Thoracic aorta (tissue), 2 donors: ENCODE measurements around the gene EPHA4. TPM values are rescaled to one million over a fixed set of nuclear protein-coding genes. Genes with fewer than 3 reads are reported as not detected.

ENCODE experiments used
- ATAC-seq: fragments of 150-250 bp; one replicate; pipeline ENCODE4 v1.8.0; 2017; ENCODE audit warnings: low read depth; ENCODE audit not compliant: insufficient number of reproducible peaks, low FRiP score
- DNase-seq: peaks from one replicate; pipeline ENCODE4 v3.0.0-alpha.2; 2020; ENCODE audit warnings: low spot score
- H3K27ac ChIP-seq, 2 donors: fragments of 200-600 bp; sonication (generic); 1 replicate in 1 of 2; 2 replicates in 1 of 2; pipeline ENCODE4 v1.5.1; 2016; ENCODE audit warnings: mild to moderate bottlenecking in 2 of 2, moderate library complexity in 2 of 2
- H3K27me3 ChIP-seq: fragments of 200-600 bp; sonication (generic); replicated peaks from 2 replicates; pipeline ENCODE4 v1.6.0; 2016; ENCODE audit warnings: mild to moderate bottlenecking; ENCODE audit not compliant: insufficient read depth
- H3K36me3 ChIP-seq: fragments of 200-600 bp; sonication (generic); one replicate; pipeline ENCODE4 v1.5.1; 2016
- H3K4me1 ChIP-seq, 2 donors: fragments of 200-600 bp; sonication (generic); 1 replicate in 1 of 2; 2 replicates in 1 of 2; pipeline versions ENCODE4 v1.5.1 to v1.6.0; 2016; ENCODE audit warnings: low read depth in 2 of 2, mild to moderate bottlenecking in 1 of 2; ENCODE audit not compliant: control insufficient read depth in 1 of 2
- H3K4me3 ChIP-seq: fragments of 200-600 bp; sonication (generic); 2 replicates; pipeline ENCODE4 v1.5.1; 2016; ENCODE audit warnings: mild to moderate bottlenecking
- H3K9me3 ChIP-seq: fragments of 200-600 bp; sonication (generic); 2 replicates; pipeline ENCODE4 v1.5.1; 2016
- total RNA-seq, 2 donors: library from RNA; depleted of rRNA; stranded (reverse); fragments of >200 nt; gene quantifications; one replicate each; pipeline versions ENCODE4 v1.1.0 to v1.2.3, GENCODE V29; 2016
- TF ChIP-seq, protein P1 (sequence below): fragments of 200-600 bp; sonication (generic); IDR thresholded peaks from one replicate; pipeline ENCODE4 v1.5.1; 2019; ENCODE audit warnings: antibody characterized with exemption

The EPHA4 gene
- total RNA-seq, 2 donors from 2014 or later = 20.4 to 53.3 TPM

GRCh38 chr2:221551864-221552263 is 20.2 kb downstream of the EPHA4 start:
- no peak for ATAC-seq
- no peaks in the 10 kb centered on the region for H3K9me3 ChIP-seq
- H3K27me3 ChIP-seq = no peaks in the 10 kb centered on the region
- H3K4me3 ChIP-seq = no peak overlapping the region
- no peak for DNase-seq
- H3K36me3 ChIP-seq = no peaks in the 10 kb centered on the region
- peaks cover 14 to 18% of the 10 kb centered on the region in 2 donors for H3K4me1 ChIP-seq
- no peak overlapping the region for H3K27ac ChIP-seq
- TF ChIP-seq, protein P1, sequence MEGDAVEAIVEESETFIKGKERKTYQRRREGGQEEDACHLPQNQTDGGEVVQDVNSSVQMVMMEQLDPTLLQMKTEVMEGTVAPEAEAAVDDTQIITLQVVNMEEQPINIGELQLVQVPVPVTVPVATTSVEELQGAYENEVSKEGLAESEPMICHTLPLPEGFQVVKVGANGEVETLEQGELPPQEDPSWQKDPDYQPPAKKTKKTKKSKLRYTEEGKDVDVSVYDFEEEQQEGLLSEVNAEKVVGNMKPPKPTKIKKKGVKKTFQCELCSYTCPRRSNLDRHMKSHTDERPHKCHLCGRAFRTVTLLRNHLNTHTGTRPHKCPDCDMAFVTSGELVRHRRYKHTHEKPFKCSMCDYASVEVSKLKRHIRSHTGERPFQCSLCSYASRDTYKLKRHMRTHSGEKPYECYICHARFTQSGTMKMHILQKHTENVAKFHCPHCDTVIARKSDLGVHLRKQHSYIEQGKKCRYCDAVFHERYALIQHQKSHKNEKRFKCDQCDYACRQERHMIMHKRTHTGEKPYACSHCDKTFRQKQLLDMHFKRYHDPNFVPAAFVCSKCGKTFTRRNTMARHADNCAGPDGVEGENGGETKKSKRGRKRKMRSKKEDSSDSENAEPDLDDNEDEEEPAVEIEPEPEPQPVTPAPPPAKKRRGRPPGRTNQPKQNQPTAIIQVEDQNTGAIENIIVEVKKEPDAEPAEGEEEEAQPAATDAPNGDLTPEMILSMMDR = no peak

- Histone ChIP-seq H3K9me3 (no peaks in the 10 kb centered on the region), H3K27ac (no peak overlapping the region)
- ATAC-seq = no peak
Observed at GRCh38 chr2:221549143-221549542, 23.0 kb downstream of the EPHA4 start.

GRCh38 chr2:221546505-221547225 is 25.4 kb downstream of the EPHA4 start:
- H3K4me3 ChIP-seq = no peak overlapping the region

More at GRCh38 chr2:221549143-221549542, 23.0 kb downstream of the EPHA4 start:
- no peak for DNase-seq
- Histone ChIP-seq H3K27me3 (no peaks in the 10 kb centered on the region), H3K4me3 (no peak overlapping the region), H3K4me1 (peaks cover 2 to 5% of the 10 kb centered on the region in 2 donors), H3K36me3 (no peaks in the 10 kb centered on the region)
- TF ChIP-seq, protein P1 = no peak

DNA sequence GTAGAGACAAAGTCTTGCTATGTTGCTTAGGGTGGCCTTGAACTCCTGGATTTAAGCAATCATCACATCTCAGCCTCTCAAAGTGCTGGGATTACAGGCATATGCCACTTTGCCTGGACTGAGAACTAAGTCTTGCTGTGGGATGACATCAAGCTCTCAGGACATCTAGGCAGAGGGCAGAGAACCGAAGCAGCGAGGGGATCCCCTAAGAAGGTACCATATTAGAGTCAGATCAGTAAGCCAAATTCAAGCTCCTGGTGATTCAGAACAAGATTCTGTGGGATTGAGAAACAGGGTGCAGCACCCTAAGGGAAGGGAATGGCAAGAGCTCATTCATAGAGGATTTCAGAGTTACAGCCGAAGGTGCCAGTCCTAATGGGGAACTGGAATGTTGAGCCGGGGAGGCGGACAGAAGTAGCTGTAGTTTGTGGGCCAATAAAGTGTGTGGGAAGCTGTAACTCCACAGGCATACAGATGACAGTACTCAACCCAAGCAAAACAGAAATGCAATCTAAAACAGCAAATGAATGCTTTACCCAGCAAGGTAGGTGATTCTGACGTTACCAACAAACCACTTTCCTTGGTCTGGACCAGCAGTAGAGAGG is 30.9 kb downstream of the EPHA4 start:
- TF ChIP-seq, protein P1 = no peak
- no peaks in the 10 kb centered on the region for H3K36me3 ChIP-seq
- ATAC-seq = no peak

More at GRCh38 chr2:221546505-221547225, 25.4 kb downstream of the EPHA4 start:
- no peak for ATAC-seq
- TF ChIP-seq, protein P1 = no peak
- no peak for DNase-seq
- Histone ChIP-seq H3K36me3 (no peaks in the 10 kb centered on the region), H3K4me1 (no peaks in the 10 kb centered on the region), H3K27ac (no peak overlapping the region), H3K9me3 (no peaks in the 10 kb centered on the region), H3K27me3 (no peaks in the 10 kb centered on the region)

GRCh38 chr2:221539246-221539645 is 32.9 kb downstream of the EPHA4 start:
- no peak overlapping the region for H3K4me3 ChIP-seq
- no peak for ATAC-seq

More for the DNA sequence above, 30.9 kb downstream of the EPHA4 start:
- no peak for DNase-seq
- no peaks in the 10 kb centered on the region for H3K27me3 ChIP-seq
- no peak overlapping the region for H3K27ac ChIP-seq
- H3K4me3 ChIP-seq = no peak overlapping the region
- H3K9me3 ChIP-seq = no peaks in the 10 kb centered on the region
- no peaks in the 10 kb centered on the region for H3K4me1 ChIP-seq

More at GRCh38 chr2:221539246-221539645, 32.9 kb downstream of the EPHA4 start:
- H3K27me3 ChIP-seq = no peaks in the 10 kb centered on the region
- H3K4me1 ChIP-seq = no peaks in the 10 kb centered on the region
- no peaks in the 10 kb centered on the region for H3K36me3 ChIP-seq
- no peak overlapping the region for H3K27ac ChIP-seq
- H3K9me3 ChIP-seq = no peaks in the 10 kb centered on the region
- no peak for DNase-seq
- TF ChIP-seq, protein P1 = no peak
